ENCODE results near the gene HSD17B7. TPM values are rescaled to one million over a fixed set of nuclear protein-coding genes. Genes with fewer than 3 reads are reported as not detected.
A peak's percentile ranks its signal among the peaks of the same experiment; 100 is the strongest.

HSD17B7 gene
- total and polyA plus RNA-seq, 10 of the 15 experiments (the other 5 are each of a cell fraction or from before 2014, with no cell fraction given): 32.9 to 88.1 (median 36.3) TPM

- H2AFZ ChIP-seq (ENCODE audit: control insufficient read depth, low read depth, low read length): no peak overlapping the region
- in situ Hi-C loops (cut with MboI): no loop called here
- no peaks in the 10 kb centered on the region for H3K79me2 ChIP-seq (ENCODE audit: control insufficient read depth, insufficient read depth, low read length)
- FAIRE-seq (no peak), ATAC-seq (peak; percentile 80), DNase-seq (ENCODE audit: low read depth, low spot score) (no peak)
- TF ChIP-seq HDAC6 (IDR thresholded peaks at IDR 0.05; ENCODE audit: unreplicated experiment) (no peak), ZBED1 (IDR thresholded peaks at IDR 0.05; ENCODE audit: borderline replicate concordance) (no peak), BHLHE40 (IDR thresholded peaks at IDR 0.05; ENCODE audit: borderline replicate concordance in 1 of 2, low read depth in 2 of 2, low read length in 1 of 2) (no peak), TCF12 (IDR thresholded peaks at IDR 0.05; ENCODE audit: low read depth, low read length) (no peak), MXI1 (IDR thresholded peaks at IDR 0.05; ENCODE audit: low read depth, low read length) (no peak), CREB1 (IDR thresholded peaks at IDR 0.05; ENCODE audit: low read depth) (no peak), TBL1XR1 (IDR thresholded peaks at IDR 0.05; ENCODE audit: low read depth, low read length) (no peak), RB1 (IDR thresholded peaks at IDR 0.05; ENCODE audit: borderline replicate concordance) (no peak), ZBTB11 (CRISPR knock-in tag; IDR thresholded peaks at IDR 0.05) (no peak), LARP7 (IDR thresholded peaks at IDR 0.05) (no peak), CBX5 (IDR thresholded peaks at IDR 0.05; ENCODE audit: low read depth) (no peak), MEF2B (IDR thresholded peaks at IDR 0.05; ENCODE audit: partially characterized antibody, poor library complexity, severe bottlenecking) (no peak), E2F4 (IDR thresholded peaks at IDR 0.05; ENCODE audit: low read depth, low read length) (no peak)
- H3K9ac ChIP-seq (ENCODE audit: control insufficient read depth, insufficient read depth, low read length): no peak overlapping the region
- H3K27ac ChIP-seq (ENCODE audit: control insufficient read depth, insufficient read depth): no peak overlapping the region
- SMC1A ChIA-PET (ENCODE audit: uncharacterized antibody, unreplicated experiment): no interaction called here
- POLR2A ChIA-PET: interaction anchor here (0.5 kb wide), 1 partner anchor 206 kb away, joined by 9 read pairs; no protein-coding TSS in a partner anchor
- H4K20me1 ChIP-seq (ENCODE audit: control insufficient read depth, insufficient read depth): no peaks in the 10 kb centered on the region
- no peaks in the 10 kb centered on the region for H3K9me3 ChIP-seq (replicated peaks; ENCODE audit: control insufficient read depth, insufficient read depth, low read length)
- H3K4me3 ChIP-seq: no peak overlapping the region
- peaks cover 3 to 10% of the 10 kb centered on the region in 2 experiments; a peak in 1 of 4 replicates for H3K27me3 ChIP-seq (replicated peaks in 1 of 2; ENCODE audit: control insufficient read depth in 2 of 2, insufficient read depth in 2 of 2, low read length in 1 of 2)
- RAD21 ChIA-PET (ENCODE audit: unreplicated experiment): no interaction called here
- no peaks in the 10 kb centered on the region for H3K36me3 ChIP-seq (ENCODE audit: control insufficient read depth in 2 of 2, insufficient read depth in 2 of 2, low read length in 1 of 2)
- 9% methylated on average over 42 of the region's 44 CpGs for WGBS (ENCODE audit: insufficient coverage, insufficient replicate concordance, low lambda C conversion rate, missing lambda C conversion rate)
- CTCF ChIA-PET: no interaction called here
- BruUV-seq (replicated peaks): no TSS peak
- H3K4me2 ChIP-seq (ENCODE audit: control insufficient read depth, insufficient read depth): peak overlapping the region; percentile 60
- H3K4me1 ChIP-seq (ENCODE audit: control insufficient read depth, insufficient read depth, low read length): no peaks in the 10 kb centered on the region
- intact Hi-C loops (cut with micrococcal nuclease; ENCODE audit: unreplicated experiment): no loop called here
Measured at GRCh38 chr1:162822391-162823200, 32.1 kb downstream of the HSD17B7 start.

All from GM12878 (cell line).